Measurements from ENCODE around the gene PSD2. TPM values are rescaled to one million over a fixed set of nuclear protein-coding genes. Genes with fewer than 3 reads are reported as not detected.

PSD2 gene
- total RNA-seq, 2 experiments from 2014 or later: 0.08 TPM; not detected in 1

- H3K4me3 ChIP-seq (ENCODE audit: low read length): no peak overlapping the region
- ATAC-seq (ENCODE audit: poor library complexity) (no peak), DNase-seq (no peak)
- Mint-ChIP-seq H3K9me3 (no peaks in the 10 kb centered on the region), H3K4me1 (ENCODE audit: low read depth) (peaks cover 20% of the 10 kb centered on the region), H3K27me3 (peaks cover 22% of the 10 kb centered on the region), H3K36me3 (ENCODE audit: low read depth) (no peaks in the 10 kb centered on the region), H3K27ac (peak overlapping the region; percentile 61), H3K4me3 (peak overlapping the region; percentile 81)
- no peak overlapping the region for H3K27ac ChIP-seq (ENCODE audit: low read depth in 1 of 2, low read length in 2 of 2)
- H3K27me3 ChIP-seq (ENCODE audit: control insufficient read depth in 1 of 2, insufficient read depth in 2 of 2, low read length in 2 of 2): peaks cover 12 to 21% of the 10 kb centered on the region in 2 experiments
- ChIA-PET CTCF (interaction anchor here (1.2 kb wide), 1 partner anchor 62 kb away, joined by 3 read pairs; no protein-coding TSS in a partner anchor), POLR2A (interaction anchor here (1.0 kb wide), 1 partner anchor 258 kb away, joined by 3 read pairs; no protein-coding TSS in a partner anchor)
- no peaks in the 10 kb centered on the region for H3K9me3 ChIP-seq (ENCODE audit: control insufficient read depth in 1 of 2, insufficient read depth in 1 of 2, low read length in 2 of 2)
- intact Hi-C loops (cut with DNase I, micrococcal nuclease): loop anchor here (5.0 to 10.0 kb wide), 4 partner anchors 215 to 555 kb away; partner anchors contain the start of genes CYSTM1 (in 1 of the 2) and MATR3 (in 1 of the 2)
- H3K36me3 ChIP-seq (ENCODE audit: insufficient read depth, low read length): no peaks in the 10 kb centered on the region
- H3K4me1 ChIP-seq (ENCODE audit: insufficient read depth, low read length): peaks cover 13% of the 10 kb centered on the region
- TF ChIP-seq CTCF (IDR thresholded peaks at IDR 0.05): no peak
Observed at GRCh38 chr5:139849501-139849900, 53.9 kb downstream of the PSD2 start.

GRCh38 chr5:139849942-139850341, 54.3 kb downstream of the PSD2 start:
- H3K4me1 ChIP-seq (ENCODE audit: insufficient read depth, low read length): peaks cover 11% of the 10 kb centered on the region
- Mint-ChIP-seq H3K4me1 (ENCODE audit: low read depth) (peaks cover 18% of the 10 kb centered on the region), H3K9me3 (no peaks in the 10 kb centered on the region), H3K27me3 (peaks cover 19% of the 10 kb centered on the region), H3K4me3 (peak overlapping the region; percentile 81), H3K36me3 (ENCODE audit: low read depth) (no peaks in the 10 kb centered on the region), H3K27ac (peak overlapping the region; percentile 61)
- ATAC-seq (ENCODE audit: poor library complexity): no peak
- H3K27ac ChIP-seq (ENCODE audit: low read depth in 1 of 2, low read length in 2 of 2): no peak overlapping the region
- no peak overlapping the region for H3K4me3 ChIP-seq (ENCODE audit: low read length)
- no peak for TF ChIP-seq CTCF (IDR thresholded peaks at IDR 0.05)
- ChIA-PET CTCF (interaction anchor here (1.2 kb wide), 1 partner anchor 63 kb away, joined by 3 read pairs; no protein-coding TSS in a partner anchor), POLR2A (no interaction called here)
- H3K9me3 ChIP-seq (ENCODE audit: control insufficient read depth in 1 of 2, insufficient read depth in 1 of 2, low read length in 2 of 2): no peaks in the 10 kb centered on the region
- H3K36me3 ChIP-seq (ENCODE audit: insufficient read depth, low read length): no peaks in the 10 kb centered on the region
- intact Hi-C loops (cut with DNase I, micrococcal nuclease): loop anchor here (5.0 to 10.0 kb wide), 4 partner anchors 215 to 555 kb away; partner anchors contain the start of genes CYSTM1 (in 1 of the 2) and MATR3 (in 1 of the 2)
- peaks cover 12 to 19% of the 10 kb centered on the region in 2 experiments for H3K27me3 ChIP-seq (ENCODE audit: control insufficient read depth in 1 of 2, insufficient read depth in 2 of 2, low read length in 2 of 2)
- DNase-seq: no peak

GRCh38 chr5:139850423-139851016, 54.9 kb downstream of the PSD2 start:
- no peak for DNase-seq
- Histone ChIP-seq H3K4me3 (ENCODE audit: low read length) (no peak overlapping the region), H3K27ac (ENCODE audit: low read depth in 1 of 2, low read length in 2 of 2) (no peak overlapping the region), H3K9me3 (ENCODE audit: control insufficient read depth in 1 of 2, insufficient read depth in 1 of 2, low read length in 2 of 2) (no peaks in the 10 kb centered on the region), H3K36me3 (ENCODE audit: insufficient read depth, low read length) (no peaks in the 10 kb centered on the region), H3K27me3 (ENCODE audit: control insufficient read depth in 1 of 2, insufficient read depth in 2 of 2, low read length in 2 of 2) (peaks cover 12 to 13% of the 10 kb centered on the region in 2 experiments), H3K4me1 (ENCODE audit: insufficient read depth, low read length) (peaks cover 11% of the 10 kb centered on the region)
- POLR2A ChIA-PET: no interaction called here
- Mint-ChIP-seq H3K4me3 (peak overlapping the region; percentile 81), H3K36me3 (ENCODE audit: low read depth) (no peaks in the 10 kb centered on the region), H3K9me3 (no peaks in the 10 kb centered on the region), H3K4me1 (ENCODE audit: low read depth) (peaks cover 18% of the 10 kb centered on the region), H3K27ac (peak overlapping the region; percentile 61), H3K27me3 (peaks cover 14% of the 10 kb centered on the region)
- TF ChIP-seq CTCF (IDR thresholded peaks at IDR 0.05): no peak
- no peak for ATAC-seq (ENCODE audit: poor library complexity)
- intact Hi-C loops (cut with DNase I, micrococcal nuclease): no loop called here
- CTCF ChIA-PET: interaction anchor here (1.2 kb wide), 1 partner anchor 63 kb away, joined by 3 read pairs; no protein-coding TSS in a partner anchor
